Measurements from ENCODE around the gene MYH11. TPM values are rescaled to one million over a fixed set of nuclear protein-coding genes. Genes with fewer than 3 reads are reported as not detected.
A peak's percentile ranks its signal among the peaks of the same experiment; 100 is the strongest.

MYH11 gene
- total RNA-seq, 3 donors from 2014 or later, result 11.7 to 144 (median 96.6) TPM

- Histone ChIP-seq H3K9me3 (no peaks in the 10 kb centered on the region), H3K27me3 (no peaks in the 10 kb centered on the region), H3K36me3 (no peaks in the 10 kb centered on the region), H3K4me1 (no peaks in the 10 kb centered on the region), H3K4me3 (no peak overlapping the region), H3K27ac (peak overlapping the region; percentile 38 to 67)
- peak in 1 of 2 donors; percentile 36 for DNase-seq (ENCODE audit: low spot score in 2 of 2)
- TF ChIP-seq POLR2AphosphoS5 (IDR thresholded peaks at IDR 0.05) (no peak), POLR2A (IDR thresholded peaks at IDR 0.05) (no peak), CTCF (IDR thresholded peaks at IDR 0.05) (peak; percentile 44 to 54 (median 51))
- intact Hi-C loops (cut with DNase I; ENCODE audit: low total_unique reads), result no loop called here
Measured at GRCh38 chr16:15874745-15875314, 18.0 kb upstream of the MYH11 start.

- intact Hi-C loops (cut with DNase I; ENCODE audit: low total_unique reads), result no loop called here
- TF ChIP-seq CTCF (IDR thresholded peaks at IDR 0.05), result no peak
- TF ChIP-seq POLR2AphosphoS5 (IDR thresholded peaks at IDR 0.05), result no peak
- TF ChIP-seq POLR2A (IDR thresholded peaks at IDR 0.05), result no peak
Measured at GRCh38 chr16:15873737-15874136, 16.9 kb upstream of the MYH11 start.

GRCh38 chr16:15873301-15873700, 16.5 kb upstream of the MYH11 start:
- TF ChIP-seq POLR2AphosphoS5 (IDR thresholded peaks at IDR 0.05) (no peak), CTCF (IDR thresholded peaks at IDR 0.05) (no peak), POLR2A (IDR thresholded peaks at IDR 0.05) (no peak)
- H3K27ac ChIP-seq, result no peak overlapping the region
- H3K4me3 ChIP-seq, result no peak overlapping the region
- intact Hi-C loops (cut with DNase I; ENCODE audit: low total_unique reads), result no loop called here
- H3K27me3 ChIP-seq, result no peaks in the 10 kb centered on the region
- no peaks in the 10 kb centered on the region for H3K36me3 ChIP-seq
- no peaks in the 10 kb centered on the region for H3K9me3 ChIP-seq
- H3K4me1 ChIP-seq, result no peaks in the 10 kb centered on the region
- no peak for DNase-seq (ENCODE audit: low spot score in 2 of 2)

More at GRCh38 chr16:15873737-15874136, 16.9 kb upstream of the MYH11 start:
- Histone ChIP-seq H3K9me3 (no peaks in the 10 kb centered on the region), H3K27ac (no peak overlapping the region), H3K4me1 (no peaks in the 10 kb centered on the region), H3K4me3 (no peak overlapping the region), H3K27me3 (no peaks in the 10 kb centered on the region), H3K36me3 (no peaks in the 10 kb centered on the region)
- no peak for DNase-seq (ENCODE audit: low spot score in 2 of 2)

GRCh38 chr16:15870011-15870410, 13.2 kb upstream of the MYH11 start:
- Histone ChIP-seq H3K9me3 (no peaks in the 10 kb centered on the region), H3K4me1 (no peaks in the 10 kb centered on the region), H3K4me3 (no peak overlapping the region), H3K27me3 (no peaks in the 10 kb centered on the region), H3K27ac (no peak overlapping the region), H3K36me3 (no peaks in the 10 kb centered on the region)
- no peak for DNase-seq (ENCODE audit: low spot score in 2 of 2)
- intact Hi-C loops (cut with DNase I; ENCODE audit: low total_unique reads), result no loop called here
- TF ChIP-seq POLR2A (IDR thresholded peaks at IDR 0.05) (no peak), CTCF (IDR thresholded peaks at IDR 0.05) (no peak), POLR2AphosphoS5 (IDR thresholded peaks at IDR 0.05) (no peak)

- Histone ChIP-seq H3K27ac (peak overlapping the region; percentile 81 to 85), H3K9me3 (no peaks in the 10 kb centered on the region), H3K4me1 (no peaks in the 10 kb centered on the region), H3K27me3 (no peaks in the 10 kb centered on the region), H3K36me3 (no peaks in the 10 kb centered on the region), H3K4me3 (no peak overlapping the region)
- intact Hi-C loops (cut with DNase I; ENCODE audit: low total_unique reads), result no loop called here
- TF ChIP-seq POLR2A (IDR thresholded peaks at IDR 0.05) (no peak), POLR2AphosphoS5 (IDR thresholded peaks at IDR 0.05) (no peak), CTCF (IDR thresholded peaks at IDR 0.05) (no peak)
- peak in 1 of 2 donors; percentile 62 for DNase-seq (ENCODE audit: low spot score in 2 of 2)
Measured at GRCh38 chr16:15866451-15866850, 9.6 kb upstream of the MYH11 start.

Measured in breast epithelium (tissue), 4 donors.